Retinal pigment epithelial cell (primary cell): Measurements from ENCODE around the gene SCIN.
"Not testable (repeated sequence)": the region's sequence is repeated elsewhere in the genome, so short reads cannot be mapped to it uniquely, and the experiment has no call there.

Source experiments
- DNase-seq: peaks from one replicate; pipeline ENCODE4 v3.0.0-alpha.2; 2010; ENCODE audit warnings: low read depth
- H3K4me3 ChIP-seq: 2 replicates; pipeline ENCODE4 v1.5.1; 2011; ENCODE audit warnings: mild to moderate bottlenecking, low read length, control low read depth, moderate library complexity
- CTCF ChIP-seq: conservative IDR thresholded peaks from 2 replicates; pipeline ENCODE4 v1.5.1; 2011; ENCODE audit warnings: low read depth, low read length, control low read depth, inconsistent platforms

Gene SCIN

GRCh38 chr7:12648704-12649261, 78.3 kb downstream of the SCIN start:
- TF ChIP-seq CTCF: no peak
- no peak for DNase-seq
- H3K4me3 ChIP-seq: no peak overlapping the region

- H3K4me3 ChIP-seq: no peak overlapping the region
- no peak for TF ChIP-seq CTCF
- no peak for DNase-seq
These were observed 78.8 kb downstream of the SCIN start for GRCh38 chr7:12649348-12649747.

- TF ChIP-seq CTCF: no peak
- DNase-seq: no peak
- no peak overlapping the region for H3K4me3 ChIP-seq
These were observed 79.6 kb downstream of the SCIN start for GRCh38 chr7:12650080-12650479.

GRCh38 chr7:12653110-12653509, 82.6 kb downstream of the SCIN start:
- no peak for TF ChIP-seq CTCF
- no peak for DNase-seq
- H3K4me3 ChIP-seq: no peak overlapping the region

- no peak for DNase-seq
- TF ChIP-seq CTCF: no peak
These were observed 83.0 kb downstream of the SCIN start for GRCh38 chr7:12653518-12653917.

GRCh38 chr7:12655161-12655560, 84.6 kb downstream of the SCIN start:
- no peak overlapping the region for H3K4me3 ChIP-seq
- no peak for DNase-seq
- no peak for TF ChIP-seq CTCF

More at GRCh38 chr7:12653518-12653917, 83.0 kb downstream of the SCIN start:
- no peak overlapping the region for H3K4me3 ChIP-seq

- not testable (repeated sequence) for DNase-seq, H3K4me3 ChIP-seq
These were observed 89.9 kb downstream of the SCIN start for GRCh38 chr7:12660423-12660822.

- DNase-seq: not testable (repeated sequence)
These were observed 90.5 kb downstream of the SCIN start for GRCh38 chr7:12660986-12661385.

More at GRCh38 chr7:12660986-12661385, 90.5 kb downstream of the SCIN start:
- H3K4me3 ChIP-seq: not testable (repeated sequence)
